Gastrocnemius medialis (tissue), 4 donors: Measurements from ENCODE around the gene TNS1.

ENCODE experiments used
- CTCF ChIP-seq, 5 experiments: fragments of 450-650 bp in 3 of 5; fragments of 200-600 bp in 2 of 5; sonication (generic) in 2 of 5; IDR thresholded peaks in 4 of 5; conservative IDR thresholded peaks in 1 of 5; 1 replicate in 4 of 5; 2 replicates in 1 of 5; pipeline ENCODE4 v1.5.1; 2016 to 2019; ENCODE audit warnings: antibody characterized with exemption in 5 of 5, mild to moderate bottlenecking in 3 of 5, moderate library complexity in 3 of 5
- POLR2A ChIP-seq, 2 donors: fragments of 450-650 bp; IDR thresholded peaks; one replicate each; pipeline ENCODE4 v1.6.1; 2017; ENCODE audit warnings: antibody characterized with exemption in 2 of 2, mild to moderate bottlenecking in 2 of 2, moderate library complexity in 2 of 2

GRCh38 chr2:217868911-217869334, 133.9 kb downstream of the TNS1 start:
- TF ChIP-seq CTCF (IDR thresholded peaks at IDR 0.05 in 4 of 5, conservative IDR thresholded peaks at IDR 0.05 in 1 of 5) (no peak), POLR2A (IDR thresholded peaks at IDR 0.05) (no peak)
